HG02798 (cell line): ENCODE results near the gene SLC1A2.

ENCODE experiments used
- ATAC-seq: cut with Tn5 transposase; IDR thresholded peaks from one replicate; pipeline ENCODE4 v1.9.1; 2021; ENCODE audit warnings: mild to moderate bottlenecking; ENCODE audit not compliant: unreplicated experiment, poor library complexity

The SLC1A2 gene

DNA sequence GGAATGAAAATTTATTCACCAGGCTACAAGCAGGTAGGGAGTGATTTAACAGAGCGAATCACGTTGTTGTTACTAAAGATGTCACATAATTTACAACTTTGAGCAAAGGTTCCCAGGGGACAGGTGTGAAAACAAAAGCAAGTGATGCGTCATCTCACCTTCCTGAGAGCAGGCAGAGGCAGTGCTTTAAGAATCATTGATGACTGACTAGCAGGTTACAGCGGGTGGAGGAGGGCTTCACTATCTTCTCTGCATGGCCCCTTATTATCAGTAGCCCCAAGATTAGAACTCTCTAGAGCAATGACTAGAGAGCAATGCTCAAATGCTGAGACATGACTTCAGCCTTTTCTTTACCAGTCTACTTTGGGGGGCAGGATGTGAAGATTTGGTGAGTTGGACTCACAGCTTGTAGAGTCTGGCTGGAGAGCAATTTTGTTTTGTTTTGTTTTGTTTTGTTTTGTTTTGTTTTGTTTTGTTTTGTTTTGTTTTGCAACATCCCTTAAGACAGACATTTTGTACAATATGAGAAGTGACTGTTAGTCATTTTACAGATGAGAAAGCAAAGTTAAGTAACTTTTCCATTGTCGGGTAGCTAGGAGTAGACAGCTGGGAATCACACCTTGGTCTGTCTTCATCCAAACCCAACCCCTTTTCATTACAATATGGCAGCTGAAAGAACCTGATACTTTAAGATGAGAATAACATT is 84.8 kb downstream of the SLC1A2 start:
- peak; percentile 75 for ATAC-seq

- no peak for ATAC-seq
Observed at GRCh38 chr11:35332524-35332923, 86.8 kb downstream of the SLC1A2 start.

DNA sequence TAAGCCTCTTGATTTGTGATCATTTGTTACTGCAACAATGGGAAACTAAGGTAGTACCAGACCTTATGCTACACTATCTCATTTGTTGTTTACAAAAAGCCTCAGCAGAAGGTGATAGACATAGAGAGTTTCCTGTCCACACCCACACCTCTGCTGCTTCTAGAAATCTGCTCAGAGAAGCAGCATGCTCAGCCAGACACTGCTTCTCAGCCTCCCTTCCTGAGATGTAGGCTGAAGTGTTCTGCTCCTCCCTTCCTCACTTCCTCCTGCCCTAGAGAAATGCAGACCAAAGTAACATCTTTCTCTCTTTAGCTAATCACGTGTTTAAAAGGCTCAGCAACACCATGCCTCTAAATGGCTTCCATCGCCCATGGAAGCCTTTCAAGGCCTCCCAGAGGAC is 88.4 kb downstream of the SLC1A2 start:
- no peak for ATAC-seq

- ATAC-seq: no peak
Observed at GRCh38 chr11:35330156-35330889, 89.0 kb downstream of the SLC1A2 start.

GRCh38 chr11:35327829-35328228 is 91.5 kb downstream of the SLC1A2 start:
- ATAC-seq: no peak

- ATAC-seq: no peak
Observed at GRCh38 chr11:35326266-35326879, 93.0 kb downstream of the SLC1A2 start.

GRCh38 chr11:35324981-35325380 is 94.4 kb downstream of the SLC1A2 start:
- no peak for ATAC-seq

DNA sequence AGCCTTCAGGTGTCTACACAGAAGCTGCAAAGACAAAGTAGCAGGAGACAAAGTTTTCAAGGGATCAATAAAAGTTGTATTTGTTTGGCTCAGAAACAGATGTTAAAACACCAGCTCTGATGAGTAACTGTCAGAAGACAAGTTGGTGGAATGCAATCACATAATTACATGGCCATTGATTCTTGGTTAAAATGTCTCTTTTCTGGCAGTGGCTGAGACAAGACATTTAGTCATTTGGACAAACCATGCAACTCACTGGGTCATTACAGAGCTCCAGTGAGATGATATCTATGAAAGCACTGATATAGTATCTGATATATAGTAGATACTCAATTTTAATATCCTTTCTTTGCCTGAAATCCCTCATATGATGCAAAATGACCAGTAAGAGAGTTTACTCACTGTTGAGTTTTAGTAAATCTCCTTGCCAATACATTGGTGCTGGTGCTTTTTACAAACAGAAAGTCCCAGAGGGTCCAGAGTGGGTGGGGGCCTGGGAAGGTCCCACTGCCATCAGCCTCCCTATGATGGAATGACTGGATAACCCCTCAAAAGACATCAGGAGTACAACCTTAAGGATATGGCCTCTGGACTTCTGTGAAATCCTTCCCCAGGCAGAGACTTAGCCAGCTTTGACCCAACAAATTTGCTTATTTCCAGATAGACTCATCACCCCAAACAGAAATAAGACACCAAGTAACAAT is 95.0 kb downstream of the SLC1A2 start:
- ATAC-seq: no peak

DNA sequence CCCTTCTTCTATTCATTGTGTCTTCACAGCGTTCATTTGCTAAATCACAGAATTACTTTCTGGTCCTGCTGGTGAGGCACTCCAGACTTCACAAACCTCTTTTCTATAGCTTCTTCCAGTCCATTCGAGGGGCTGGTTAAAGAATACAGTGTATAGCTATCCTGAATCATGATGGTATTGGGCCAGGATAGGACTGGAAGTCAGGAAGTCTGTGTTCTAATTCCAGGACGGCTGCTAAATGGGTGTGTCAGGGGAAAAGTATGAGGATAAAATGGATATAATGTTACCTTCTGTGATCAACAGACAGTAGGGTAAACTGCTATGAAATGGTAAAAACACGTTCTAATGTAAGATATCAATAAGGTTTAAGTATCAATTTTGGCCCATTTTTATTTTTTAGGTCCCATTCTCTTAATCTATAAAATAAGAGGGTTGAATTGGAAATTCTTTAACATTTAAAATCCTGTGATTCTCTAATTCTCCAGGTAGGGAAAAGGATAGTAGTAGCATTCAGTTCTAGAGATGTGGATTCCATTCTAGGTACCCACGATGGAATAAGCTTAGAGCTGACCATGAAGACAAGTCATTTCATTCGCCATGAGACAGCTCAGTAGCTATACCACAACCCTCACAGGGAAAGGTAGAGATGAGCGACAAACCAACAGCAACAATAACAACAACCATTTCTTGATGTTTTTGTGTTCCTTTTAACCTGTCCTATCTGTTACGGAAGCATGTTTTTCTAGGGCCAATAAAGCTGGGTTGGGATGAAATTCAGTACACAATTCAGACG is 96.1 kb downstream of the SLC1A2 start:
- ATAC-seq: no peak

DNA sequence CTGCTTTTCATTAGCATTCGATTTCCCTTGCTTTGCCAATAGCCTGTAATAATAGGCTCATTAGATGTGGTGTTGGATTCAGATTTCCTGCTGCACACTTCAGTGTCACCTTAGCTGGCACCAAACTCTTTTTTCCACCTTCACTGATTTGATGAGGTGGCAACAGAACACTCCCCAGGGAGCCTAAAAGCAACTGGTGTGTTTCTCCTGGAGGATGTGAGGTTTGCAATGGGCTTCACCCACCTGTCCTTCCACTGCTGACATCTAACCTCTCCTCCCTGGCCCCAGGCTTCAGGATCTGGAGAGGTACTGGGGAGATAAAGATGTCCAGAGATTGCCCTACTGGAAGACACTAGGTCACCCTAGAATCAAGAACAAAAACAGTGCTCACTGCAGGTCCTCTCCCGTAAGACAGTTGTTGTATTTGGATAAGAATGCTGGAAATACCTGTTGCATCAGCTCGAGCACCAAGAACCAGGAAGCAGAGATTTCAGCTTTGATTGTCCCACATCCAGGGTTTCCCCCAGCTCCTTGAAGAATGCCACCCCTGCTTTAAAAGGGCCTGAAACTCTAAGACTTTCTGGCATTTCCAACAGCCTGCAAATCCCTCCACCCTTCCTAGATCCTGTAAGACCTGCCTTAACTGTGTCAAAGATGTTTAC is 96.9 kb downstream of the SLC1A2 start:
- no peak for ATAC-seq

DNA sequence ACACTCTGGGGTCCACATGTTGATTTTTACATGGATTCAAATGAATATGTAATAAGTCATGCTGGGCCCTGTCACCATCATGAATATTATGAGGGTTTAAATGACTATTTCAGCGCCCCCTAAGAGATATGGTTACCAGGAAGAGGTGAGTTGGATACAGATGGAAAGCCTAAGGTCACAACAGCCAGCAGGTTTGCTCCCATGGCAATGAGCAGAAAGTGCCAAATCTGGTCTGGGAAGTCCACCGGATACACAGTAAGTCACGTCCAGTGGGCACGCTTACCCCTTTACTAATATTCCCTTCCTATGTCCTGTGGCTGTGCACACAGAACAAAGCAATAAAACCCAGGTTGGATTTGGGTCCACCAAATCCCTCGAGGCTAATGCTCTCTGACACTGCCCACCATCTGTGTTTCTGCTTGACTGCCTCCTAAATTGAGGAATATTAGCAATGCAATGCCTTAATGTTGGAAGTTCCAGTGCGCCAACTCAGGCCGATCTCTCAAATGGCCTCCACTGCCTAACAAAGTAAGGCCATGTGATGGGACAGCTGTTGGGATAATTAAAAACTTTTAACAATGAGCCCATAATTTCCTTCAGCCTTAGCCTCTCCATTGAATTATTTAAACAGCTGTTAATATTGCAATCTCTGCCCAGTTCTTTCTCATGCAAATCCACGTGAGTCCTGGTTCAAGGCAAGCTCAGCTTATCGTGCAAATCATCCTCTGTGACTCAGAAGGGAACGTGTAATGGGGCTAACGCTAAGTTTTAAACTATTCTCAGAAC is 97.6 kb downstream of the SLC1A2 start:
- ATAC-seq: no peak

DNA sequence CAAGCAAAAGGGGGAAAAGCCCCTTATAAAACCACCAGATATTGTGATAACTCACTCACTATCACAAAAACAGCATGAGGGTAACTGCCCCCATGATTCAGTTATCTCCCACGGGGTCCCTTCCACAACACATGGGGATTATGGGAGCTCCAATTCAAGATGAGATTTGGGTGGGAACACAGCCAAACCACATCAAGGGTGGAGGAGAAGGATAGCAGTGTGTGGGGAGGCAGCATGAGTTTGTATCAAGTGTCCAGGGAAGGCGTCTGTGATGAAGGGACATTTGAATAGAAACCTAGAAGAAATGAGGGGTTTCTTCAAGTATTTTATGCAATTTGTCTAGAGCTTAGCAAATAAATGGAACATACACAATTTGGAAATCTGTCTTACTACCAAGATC is 98.2 kb downstream of the SLC1A2 start:
- no peak for ATAC-seq

GRCh38 chr11:35318977-35319925 is 100.1 kb downstream of the SLC1A2 start:
- no peak for ATAC-seq

GRCh38 chr11:35318309-35318708 is 101.0 kb downstream of the SLC1A2 start:
- no peak for ATAC-seq

- ATAC-seq: no peak
Observed at GRCh38 chr11:35317253-35317652, 102.1 kb downstream of the SLC1A2 start.

DNA sequence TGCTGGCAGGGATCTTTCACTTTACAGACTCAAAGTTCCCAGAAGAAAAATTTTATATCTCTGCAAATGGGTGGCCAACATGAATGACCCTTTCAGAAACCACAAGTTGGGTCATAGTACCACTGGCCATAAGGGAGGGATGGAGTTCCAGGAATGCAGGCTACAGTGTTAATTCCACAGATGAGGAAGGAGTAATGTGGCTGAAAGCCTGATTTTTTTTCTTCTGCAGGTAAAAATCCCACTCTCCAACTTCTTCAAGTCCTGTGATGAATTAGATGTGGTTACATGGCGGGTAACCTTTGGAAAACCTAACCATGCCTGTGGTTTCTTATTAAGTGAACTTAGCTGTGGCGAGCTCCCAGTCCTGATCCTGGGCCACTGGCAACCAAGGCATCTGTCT is 103.2 kb downstream of the SLC1A2 start:
- ATAC-seq: no peak

GRCh38 chr11:35313760-35314153 is 105.6 kb downstream of the SLC1A2 start:
- ATAC-seq: no peak
